Body of pancreas (tissue), 4 donors: ENCODE measurements around the gene L1CAM. TPM values are rescaled to one million over a fixed set of nuclear protein-coding genes. Genes with fewer than 3 reads are reported as not detected.

ENCODE experiments used
- ATAC-seq: fragments of 150-250 bp; one replicate; pipeline ENCODE4 v1.9.1; 2016
- DNase-seq, 4 donors: peaks; one replicate each; pipeline ENCODE4 v3.0.0-alpha.2; 2019
- H3K27ac ChIP-seq, 4 donors: fragments of 200-600 bp; sonication (generic); 1 replicate in 3 of 4; 2 replicates in 1 of 4; pipeline versions ENCODE4 v1.5.1 to v1.6.1; 2016 to 2019; ENCODE audit warnings: mild to moderate bottlenecking in 1 of 4, mixed read lengths in 1 of 4, moderate library complexity in 1 of 4
- H3K27me3 ChIP-seq, 2 donors: fragments of 200-600 bp; sonication (generic); one replicate each; pipeline ENCODE4 v1.6.0; 2016; ENCODE audit warnings: mild to moderate bottlenecking in 1 of 2
- H3K36me3 ChIP-seq, 2 donors: fragments of 200-600 bp; sonication (generic); replicated peaks in 1 of 2; 2 replicates each; pipeline ENCODE4 v1.5.1; 2016; ENCODE audit warnings: low read depth in 2 of 2; ENCODE audit not compliant: insufficient read depth in 1 of 2
- H3K4me1 ChIP-seq: fragments of 200-600 bp; sonication (generic); one replicate; pipeline ENCODE4 v1.6.0; 2016
- H3K4me3 ChIP-seq, 2 donors: fragments of 200-600 bp; sonication (generic); 1 replicate in 1 of 2; 2 replicates in 1 of 2; pipeline ENCODE4 v1.5.1; 2016 to 2019
- H3K9me3 ChIP-seq, 3 donors: fragments of 200-600 bp; sonication (generic); 1 replicate in 2 of 3; 2 replicates in 1 of 3; pipeline ENCODE4 v1.5.1; 2016
- POLR2A ChIP-seq, 3 donors: fragments of 450-650 bp; IDR thresholded peaks; one replicate each; pipeline ENCODE4 v1.6.1; 2016; ENCODE audit warnings: antibody characterized with exemption in 3 of 3, mild to moderate bottlenecking in 2 of 3
- WGBS, 2 donors: methylation state at CpG; one replicate each; pipeline ENCODE4 v1.1.5; 2017; 5-methylcytosine and 5-hydroxymethylcytosine counted together
- intact Hi-C: fragments of 100-400 bp; cut with DNase I; formaldehyde crosslinking; loops from one replicate; pipeline ENCODE4 v1.15.1; 2023
- total RNA-seq, 2 donors: library from RNA; depleted of rRNA; stranded (reverse); fragments of >200 nt; gene quantifications; one replicate each; pipeline ENCODE4 v1.1.0, GENCODE V29; 2016
- TF ChIP-seq, protein P1 (sequence below), 7 experiments: fragments of 450-650 bp in 4 of 7; fragments of 200-600 bp in 3 of 7; sonication (generic) in 3 of 7; IDR thresholded peaks; one replicate each; pipeline ENCODE4 v1.5.1; 2016 to 2019; ENCODE audit warnings: antibody characterized with exemption in 7 of 7

L1CAM gene
- total RNA-seq, 2 donors from 2014 or later = 1.8 to 7.9 TPM

DNA sequence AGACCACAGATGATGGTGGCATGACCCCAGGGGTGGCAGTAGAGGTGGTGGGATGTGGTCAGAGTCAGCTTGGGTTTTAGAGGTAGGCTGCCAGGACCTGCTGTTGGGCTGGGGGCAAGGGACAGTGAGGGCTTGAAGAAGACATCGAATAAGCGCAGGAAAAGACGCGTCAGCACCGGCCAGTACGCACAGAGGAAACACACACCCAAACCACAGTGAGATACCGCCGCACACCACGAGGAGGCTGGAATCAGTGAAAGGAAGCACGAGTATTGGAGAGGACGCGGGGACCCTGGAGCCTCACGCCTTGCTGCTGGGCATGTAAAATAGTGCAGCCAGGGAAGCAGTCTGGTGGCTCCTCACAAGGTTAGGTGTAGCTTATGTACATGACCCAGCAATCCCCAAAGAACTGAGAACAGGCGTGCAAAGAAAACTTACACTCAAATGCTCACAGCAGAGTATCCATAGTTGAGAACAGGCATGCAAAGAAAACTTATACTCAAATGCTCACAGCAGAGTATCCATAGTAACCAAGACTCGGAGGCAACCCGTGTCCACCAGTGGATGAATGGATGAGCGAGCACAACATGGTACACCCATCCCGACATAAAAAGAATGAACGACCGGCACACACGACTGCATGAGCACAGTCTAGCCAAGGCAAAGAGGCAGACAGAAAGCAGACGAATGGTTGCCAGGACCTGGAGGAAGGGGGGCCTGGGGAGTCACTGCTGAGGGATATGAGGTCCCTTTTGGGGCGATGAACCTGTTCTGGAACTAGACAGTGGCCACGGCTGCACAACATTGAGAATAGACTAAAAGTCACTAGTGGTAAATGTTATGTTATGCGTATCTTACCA lies 68.9 kb downstream of the L1CAM start:
- DNase-seq (peak in 1 of 4 donors; percentile 9), ATAC-seq (no peak)
- 61 to 87% methylated on average over 21 to 25 of the region's 25 CpGs for WGBS, 2 donors
- Histone ChIP-seq H3K27ac (no peak overlapping the region), H3K4me1 (peaks cover 9% of the 10 kb centered on the region), H3K36me3 (no peaks in the 10 kb centered on the region), H3K27me3 (no peaks in the 10 kb centered on the region), H3K9me3 (no peaks in the 10 kb centered on the region), H3K4me3 (no peak overlapping the region)
- intact Hi-C loops = no loop called here
- TF ChIP-seq, protein P1, sequence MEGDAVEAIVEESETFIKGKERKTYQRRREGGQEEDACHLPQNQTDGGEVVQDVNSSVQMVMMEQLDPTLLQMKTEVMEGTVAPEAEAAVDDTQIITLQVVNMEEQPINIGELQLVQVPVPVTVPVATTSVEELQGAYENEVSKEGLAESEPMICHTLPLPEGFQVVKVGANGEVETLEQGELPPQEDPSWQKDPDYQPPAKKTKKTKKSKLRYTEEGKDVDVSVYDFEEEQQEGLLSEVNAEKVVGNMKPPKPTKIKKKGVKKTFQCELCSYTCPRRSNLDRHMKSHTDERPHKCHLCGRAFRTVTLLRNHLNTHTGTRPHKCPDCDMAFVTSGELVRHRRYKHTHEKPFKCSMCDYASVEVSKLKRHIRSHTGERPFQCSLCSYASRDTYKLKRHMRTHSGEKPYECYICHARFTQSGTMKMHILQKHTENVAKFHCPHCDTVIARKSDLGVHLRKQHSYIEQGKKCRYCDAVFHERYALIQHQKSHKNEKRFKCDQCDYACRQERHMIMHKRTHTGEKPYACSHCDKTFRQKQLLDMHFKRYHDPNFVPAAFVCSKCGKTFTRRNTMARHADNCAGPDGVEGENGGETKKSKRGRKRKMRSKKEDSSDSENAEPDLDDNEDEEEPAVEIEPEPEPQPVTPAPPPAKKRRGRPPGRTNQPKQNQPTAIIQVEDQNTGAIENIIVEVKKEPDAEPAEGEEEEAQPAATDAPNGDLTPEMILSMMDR (IDR thresholded peaks at IDR 0.05) = no peak
- no peak for TF ChIP-seq POLR2A (IDR thresholded peaks at IDR 0.05)

DNA sequence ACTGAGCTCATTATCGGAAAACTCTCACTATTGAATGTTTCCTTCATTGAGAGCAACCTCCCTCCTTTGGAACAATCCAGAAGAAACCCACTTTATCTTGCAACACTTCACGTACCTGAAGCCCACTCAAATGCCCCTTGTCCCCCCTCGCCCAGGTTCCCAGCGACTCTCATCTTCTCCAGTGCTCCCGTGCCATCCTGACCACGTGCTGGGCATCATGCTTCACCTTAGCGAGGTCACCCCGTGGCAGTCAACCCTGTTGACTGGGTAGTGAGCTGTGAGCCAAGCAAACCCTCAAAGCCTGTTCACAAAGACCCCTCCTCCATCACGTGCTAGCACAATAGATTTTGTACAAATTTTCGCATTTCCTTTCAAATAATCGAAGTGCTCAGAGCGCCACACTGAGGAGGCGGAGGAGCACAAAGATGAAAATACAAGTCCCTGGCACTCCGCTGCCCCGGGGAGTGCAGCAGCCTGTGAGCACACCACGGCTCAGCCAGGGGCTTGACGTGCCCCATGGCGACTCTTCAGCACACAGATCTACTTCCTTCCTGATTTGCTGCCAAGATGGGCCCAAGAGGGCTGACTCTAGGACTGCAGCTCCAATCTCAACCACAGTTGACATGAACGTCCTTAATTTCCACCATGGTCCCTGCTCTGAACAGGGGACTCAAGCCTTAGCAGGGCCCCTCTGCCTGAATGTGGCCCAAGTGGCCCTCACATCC lies 71.2 kb downstream of the L1CAM start:
- H3K9me3 ChIP-seq = no peaks in the 10 kb centered on the region
- TF ChIP-seq POLR2A (IDR thresholded peaks at IDR 0.05) = no peak
- TF ChIP-seq, protein P1 (IDR thresholded peaks at IDR 0.05) = no peak
- DNase-seq = peak in 1 of 4 donors; percentile 7
- H3K36me3 ChIP-seq = no peaks in the 10 kb centered on the region
- intact Hi-C loops = no loop called here
- H3K27ac ChIP-seq = no peak overlapping the region
- no peak for ATAC-seq
- 66 to 79% methylated on average over 10 to 18 of the region's 19 CpGs for WGBS, 2 donors
- no peaks in the 10 kb centered on the region for H3K27me3 ChIP-seq
- H3K4me1 ChIP-seq = peaks cover 9% of the 10 kb centered on the region
- H3K4me3 ChIP-seq = no peak overlapping the region

DNA sequence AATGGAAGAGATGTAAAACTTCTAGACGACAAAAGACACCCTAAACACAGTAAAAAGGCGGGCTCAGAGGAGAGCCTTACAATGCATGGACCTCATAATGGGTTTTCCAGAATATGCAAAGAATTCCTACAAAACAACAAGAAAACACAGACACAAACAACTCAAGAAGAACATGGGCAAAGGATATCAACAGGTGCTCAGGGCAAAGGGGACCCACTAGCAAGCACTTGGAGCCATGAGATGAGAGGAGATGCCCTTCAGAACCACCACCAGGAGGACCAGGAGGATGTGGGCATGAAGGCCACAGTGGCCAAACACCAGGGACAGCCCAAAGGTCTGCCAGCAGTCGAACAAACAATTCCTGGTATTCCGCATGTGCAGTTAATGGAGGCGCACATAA lies 72.8 kb downstream of the L1CAM start:
- no peaks in the 10 kb centered on the region for H3K27me3 ChIP-seq
- no peaks in the 10 kb centered on the region for H3K9me3 ChIP-seq
- H3K4me1 ChIP-seq = no peaks in the 10 kb centered on the region
- 77 to 82% methylated on average over 3 to 5 of the region's 5 CpGs for WGBS, 2 donors
- H3K36me3 ChIP-seq = no peaks in the 10 kb centered on the region
- no peak overlapping the region for H3K27ac ChIP-seq
- TF ChIP-seq, protein P1 (IDR thresholded peaks at IDR 0.05) = no peak
- no peak for TF ChIP-seq POLR2A (IDR thresholded peaks at IDR 0.05)
- ATAC-seq (no peak), DNase-seq (no peak)
- no peak overlapping the region for H3K4me3 ChIP-seq
- intact Hi-C loops = no loop called here

DNA sequence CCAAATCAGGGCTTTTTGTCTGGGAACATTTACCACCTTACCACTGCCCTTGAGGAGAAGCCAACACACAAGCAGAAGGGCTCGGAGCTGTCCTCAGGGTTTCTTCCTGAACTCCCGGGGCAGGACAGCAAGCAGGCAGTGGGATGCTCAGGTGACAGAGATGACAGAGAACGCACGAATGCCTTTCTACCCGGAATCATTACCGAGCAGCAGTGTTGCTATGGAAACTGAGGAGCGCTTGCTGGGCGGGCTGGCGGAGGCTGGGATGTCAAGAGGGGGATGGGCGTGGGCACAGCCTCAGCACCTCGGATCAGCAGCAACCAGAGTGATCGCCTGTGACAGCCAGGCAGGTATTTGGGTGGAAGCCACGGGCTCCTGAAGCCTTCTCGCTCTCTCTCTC lies 73.8 kb downstream of the L1CAM start:
- Histone ChIP-seq H3K4me3 (no peak overlapping the region), H3K9me3 (no peaks in the 10 kb centered on the region), H3K36me3 (no peaks in the 10 kb centered on the region), H3K4me1 (no peaks in the 10 kb centered on the region), H3K27me3 (no peaks in the 10 kb centered on the region), H3K27ac (no peak overlapping the region)
- 15 to 38% methylated on average over 8 to 14 of the region's 14 CpGs for WGBS, 2 donors
- DNase-seq (no peak), ATAC-seq (no peak)
- intact Hi-C loops = no loop called here
- TF ChIP-seq, protein P1 (IDR thresholded peaks at IDR 0.05) = no peak
- no peak for TF ChIP-seq POLR2A (IDR thresholded peaks at IDR 0.05)

Other genes starting within 250 kb of the L1CAM start
- not detected for gene DUSP9, start 239.0 kb downstream of the L1CAM start, total RNA-seq
- not detected for gene PNCK, start 212.4 kb downstream of the L1CAM start, total RNA-seq
- gene SLC6A8, start 198.2 kb downstream of the L1CAM start, total RNA-seq = 10 to 100 TPM; 11.7 to 18.5 TPM
- 10 to 100 TPM; 64.6 TPM for gene BCAP31, start 161.8 kb downstream of the L1CAM start, total RNA-seq
- gene ABCD1, start 161.3 kb downstream of the L1CAM start, total RNA-seq = 10 to 100 TPM; 11.2 to 31.6 TPM
- 10 to 100 TPM in 1 of 2 donors, 1 to 10 TPM in 1; 4.2 to 13.2 TPM for gene PLXNB3, start 121.9 kb downstream of the L1CAM start, total RNA-seq
- not detected for gene SRPK3, start 105.1 kb downstream of the L1CAM start, total RNA-seq
- 10 to 100 TPM; 25.2 to 27.7 TPM for gene IDH3G, start 91.8 kb downstream of the L1CAM start, total RNA-seq
- gene SSR4, start 91.5 kb downstream of the L1CAM start, total RNA-seq = 100 to 1,000 TPM; 115 to 238 TPM
- gene PDZD4, start 55.6 kb downstream of the L1CAM start, total RNA-seq = 1 to 10 TPM; 1.6 to 2.6 TPM
- gene AVPR2, start 18.5 kb upstream of the L1CAM start, total RNA-seq = under 1 TPM; 0.66 to 0.78 TPM
- 10 to 100 TPM in 1 of 2 donors, 1 to 10 TPM in 1; 8.6 to 16.6 TPM for gene ARHGAP4, start 40.1 kb upstream of the L1CAM start, total RNA-seq
- 10 to 100 TPM; 30.3 to 74.7 TPM for gene NAA10, start 48.9 kb upstream of the L1CAM start, total RNA-seq
- gene RENBP, start 58.5 kb upstream of the L1CAM start, total RNA-seq = 1 to 10 TPM in 1 of 2 donors, under 1 TPM in 1; 0.66 to 6.0 TPM
- 10 to 100 TPM; 16.6 to 62.6 TPM for gene HCFC1, start 85.6 kb upstream of the L1CAM start, total RNA-seq
- gene TMEM187, start 86.6 kb upstream of the L1CAM start, total RNA-seq = 10 to 100 TPM in 1 of 2 donors, 1 to 10 TPM in 1; 8.8 to 10.9 TPM
- gene IRAK1, start 133.7 kb upstream of the L1CAM start, total RNA-seq = 100 to 1,000 TPM in 1 of 2 donors, 10 to 100 TPM in 1; 51.6 to 105 TPM
- 10 to 100 TPM; 27.8 to 36.3 TPM for gene MECP2, start 211.5 kb upstream of the L1CAM start, total RNA-seq